ENCODE measurements around the gene VAC14.

DNA sequence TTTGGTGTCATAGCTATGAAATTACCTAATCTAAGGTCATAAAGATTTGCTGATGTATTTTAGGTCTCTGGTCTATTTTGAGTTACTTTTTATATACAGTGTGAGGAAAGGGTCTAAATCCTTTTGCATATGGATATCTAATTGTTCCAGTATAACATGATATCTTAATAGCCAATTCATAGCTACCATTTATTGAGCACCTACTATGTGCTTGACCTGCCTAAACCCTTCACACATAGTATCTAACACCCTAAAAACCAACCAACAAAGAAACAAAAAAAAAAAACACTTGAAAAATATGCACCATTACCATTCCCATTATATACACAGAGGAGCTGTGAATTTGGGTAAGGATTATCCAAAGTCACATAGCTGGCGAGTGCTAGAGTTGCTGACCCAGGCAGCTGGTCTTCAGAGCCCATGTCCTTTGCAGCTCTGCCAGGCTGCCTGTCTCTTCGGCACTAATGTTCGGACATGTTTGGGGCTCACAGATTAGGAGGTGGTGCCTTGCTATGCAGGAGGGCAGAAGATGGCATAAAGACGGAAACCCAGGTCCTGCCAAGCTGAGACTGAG lies 66.3 kb downstream of the VAC14 start:
- TF ChIP-seq, protein P1, sequence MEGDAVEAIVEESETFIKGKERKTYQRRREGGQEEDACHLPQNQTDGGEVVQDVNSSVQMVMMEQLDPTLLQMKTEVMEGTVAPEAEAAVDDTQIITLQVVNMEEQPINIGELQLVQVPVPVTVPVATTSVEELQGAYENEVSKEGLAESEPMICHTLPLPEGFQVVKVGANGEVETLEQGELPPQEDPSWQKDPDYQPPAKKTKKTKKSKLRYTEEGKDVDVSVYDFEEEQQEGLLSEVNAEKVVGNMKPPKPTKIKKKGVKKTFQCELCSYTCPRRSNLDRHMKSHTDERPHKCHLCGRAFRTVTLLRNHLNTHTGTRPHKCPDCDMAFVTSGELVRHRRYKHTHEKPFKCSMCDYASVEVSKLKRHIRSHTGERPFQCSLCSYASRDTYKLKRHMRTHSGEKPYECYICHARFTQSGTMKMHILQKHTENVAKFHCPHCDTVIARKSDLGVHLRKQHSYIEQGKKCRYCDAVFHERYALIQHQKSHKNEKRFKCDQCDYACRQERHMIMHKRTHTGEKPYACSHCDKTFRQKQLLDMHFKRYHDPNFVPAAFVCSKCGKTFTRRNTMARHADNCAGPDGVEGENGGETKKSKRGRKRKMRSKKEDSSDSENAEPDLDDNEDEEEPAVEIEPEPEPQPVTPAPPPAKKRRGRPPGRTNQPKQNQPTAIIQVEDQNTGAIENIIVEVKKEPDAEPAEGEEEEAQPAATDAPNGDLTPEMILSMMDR (conservative IDR thresholded peaks at IDR 0.05; ENCODE audit: low read depth, low read length): no peak
- TF ChIP-seq EZH2 (IDR thresholded peaks at IDR 0.05; ENCODE audit: low read length, unreplicated experiment) (no peak), EZH2phosphoT487 (IDR thresholded peaks at IDR 0.05; ENCODE audit: borderline replicate concordance, low read length) (no peak)
